SK-N-SH (cell line): ENCODE measurements around the gene AGFG1.

Experiments used
- CTCF ChIP-seq: fragments of 200-600 bp; sonication (generic); IDR thresholded peaks from 2 replicates; pipeline ENCODE4 v1.6.1; 2017; ENCODE audit warnings: antibody characterized with exemption, mild to moderate bottlenecking, moderate library complexity
- JUND ChIP-seq: IDR thresholded peaks from 2 replicates; pipeline ENCODE4 v1.4.0; 2012
- TAF1 ChIP-seq: IDR thresholded peaks from 2 replicates; pipeline ENCODE4 v1.6.1; 2012; ENCODE audit warnings: low read depth, mild to moderate bottlenecking, low read length, moderate library complexity, borderline replicate concordance

GRCh38 chr2:227451655-227451992 is 20.3 kb upstream of the AGFG1 start:
- TF ChIP-seq CTCF (no peak), TAF1 (no peak), JUND (no peak)
